HG03280 (cell line): ENCODE measurements around the gene CD79A.

ENCODE experiments used
- ATAC-seq: cut with Tn5 transposase; IDR thresholded peaks from one replicate; pipeline ENCODE4 v1.9.1; 2021; ENCODE audit warnings: mild to moderate bottlenecking, moderate library complexity; ENCODE audit not compliant: unreplicated experiment

Gene CD79A

GRCh38 chr19:41929536-41930071, 52.5 kb downstream of the CD79A start:
- ATAC-seq: no peak

DNA sequence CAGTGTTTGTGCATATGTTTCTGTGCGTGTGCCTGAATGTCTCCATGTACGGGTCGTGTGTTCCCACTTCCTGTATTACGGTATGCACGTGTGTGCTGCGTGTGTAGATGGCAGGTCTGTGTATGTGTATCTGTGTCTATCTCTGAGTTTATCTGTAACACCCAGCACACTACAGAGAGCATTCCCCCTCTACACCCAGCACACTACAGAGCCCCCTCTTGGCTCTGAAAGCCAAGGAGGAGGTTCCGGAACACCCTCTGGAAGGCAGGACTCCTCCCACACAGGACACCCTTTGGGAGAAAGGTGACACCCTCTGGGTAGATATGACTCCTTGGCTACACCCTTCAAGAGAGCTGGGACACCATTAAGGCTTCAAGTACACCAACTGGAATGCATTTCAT, 53.2 kb downstream of the CD79A start:
- ATAC-seq: no peak
